Loucy (cell line): ENCODE measurements around the gene TP63.

Experiments used
- H2AFZ ChIP-seq: fragments of 200-600 bp; sonication (generic); 2 replicates; pipeline ENCODE4 v1.6.0; 2016; ENCODE audit warnings: antibody characterized with exemption, mild to moderate bottlenecking, low read length, moderate library complexity
- H3F3A ChIP-seq: fragments of 200-600 bp; 2 replicates; pipeline ENCODE4 v1.6.0; 2016; ENCODE audit warnings: antibody characterized with exemption, low read depth, mild to moderate bottlenecking
- H3K27me3 ChIP-seq: fragments of 200-600 bp; sonication (generic); 2 replicates; pipeline ENCODE4 v1.6.1; 2014; ENCODE audit warnings: low read length, mild to moderate bottlenecking; ENCODE audit not compliant: insufficient read depth, poor library complexity, severe bottlenecking
- H3K36me3 ChIP-seq: fragments of 200-600 bp; sonication (generic); 2 replicates; pipeline ENCODE4 v1.6.1; 2016; ENCODE audit warnings: low read length; ENCODE audit not compliant: insufficient read depth
- H3K4me1 ChIP-seq: fragments of 200-600 bp; sonication (generic); 2 replicates; pipeline ENCODE4 v1.5.1; 2014; ENCODE audit warnings: low read length, mild to moderate bottlenecking; ENCODE audit not compliant: insufficient read depth, poor library complexity, severe bottlenecking
- H3K4me2 ChIP-seq: fragments of 200-600 bp; sonication (generic); 2 replicates; pipeline ENCODE4 v1.6.0; 2014; ENCODE audit warnings: antibody characterized with exemption, low read length, low read depth, mild to moderate bottlenecking; ENCODE audit not compliant: poor library complexity, severe bottlenecking
- H3K4me3 ChIP-seq: fragments of 200-600 bp; sonication (generic); 2 replicates; pipeline ENCODE4 v1.5.1; 2014; ENCODE audit warnings: low read length, mild to moderate bottlenecking, mixed read lengths; ENCODE audit not compliant: poor library complexity, severe bottlenecking
- H3K79me2 ChIP-seq: fragments of 200-600 bp; sonication (generic); 2 replicates; pipeline ENCODE4 v1.6.1; 2014; ENCODE audit warnings: low read length; ENCODE audit not compliant: insufficient read depth
- H3K9ac ChIP-seq: fragments of 200-600 bp; sonication (generic); 2 replicates; pipeline ENCODE4 v1.6.0; 2014; ENCODE audit warnings: mild to moderate bottlenecking, low read depth, low read length, moderate library complexity; ENCODE audit not compliant: poor library complexity, severe bottlenecking
- H3K9me2 ChIP-seq: fragments of 200-600 bp; sonication (generic); replicated peaks from 2 replicates; pipeline ENCODE4 v1.6.1; 2016; ENCODE audit warnings: low read depth, low read length, mixed read lengths
- H3K9me3 ChIP-seq: fragments of 200-600 bp; sonication (generic); 2 replicates; pipeline ENCODE4 v1.6.1; 2014; ENCODE audit warnings: mild to moderate bottlenecking, antibody characterized with exemption, low read length, low read depth; ENCODE audit not compliant: insufficient read depth
- H4K20me1 ChIP-seq: fragments of 200-600 bp; sonication (generic); 2 replicates; pipeline ENCODE4 v1.6.0; 2014; ENCODE audit warnings: antibody characterized with exemption, low read length, mild to moderate bottlenecking; ENCODE audit not compliant: insufficient read depth, poor library complexity, severe bottlenecking
- EZH2phosphoT487 ChIP-seq: fragments of 200-600 bp; IDR thresholded peaks from 2 replicates; pipeline ENCODE4 v1.6.1; 2018; ENCODE audit warnings: antibody characterized with exemption, mild to moderate bottlenecking, moderate library complexity, borderline replicate concordance
- TF ChIP-seq, protein P1 (sequence below): fragments of 200-600 bp; sonication (generic); conservative IDR thresholded peaks from 2 replicates; pipeline ENCODE4 v1.5.1; 2014; ENCODE audit warnings: mild to moderate bottlenecking, antibody characterized with exemption, low read length

Gene TP63

DNA sequence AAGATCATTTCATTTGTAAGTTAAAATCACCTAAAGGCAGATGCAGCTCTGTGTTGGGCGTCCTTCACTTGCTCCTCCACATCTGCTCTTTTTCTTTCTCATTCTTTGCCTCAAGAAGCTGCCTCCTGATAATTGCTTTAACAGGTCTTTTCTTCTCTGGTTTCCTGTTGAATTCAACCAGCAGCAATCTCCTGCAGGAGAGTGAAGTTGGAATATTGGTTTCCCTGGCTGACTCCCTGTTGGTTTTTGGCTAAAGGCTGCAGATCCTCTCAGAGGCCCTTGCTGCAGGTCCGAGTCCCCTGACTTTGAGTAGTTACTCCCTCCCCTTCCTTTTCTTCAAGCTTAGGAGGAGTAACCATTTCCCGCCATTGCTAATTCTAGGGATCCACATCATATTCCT is 4.2 kb downstream of the TP63 start:
- Histone ChIP-seq H3K4me3 (no peak overlapping the region), H3K9ac (no peak overlapping the region), H3K4me2 (no peak overlapping the region), H3K27me3 (no peaks in the 10 kb centered on the region), H3F3A (no peaks in the 10 kb centered on the region), H3K9me3 (no peaks in the 10 kb centered on the region), H4K20me1 (no peaks in the 10 kb centered on the region), H2AFZ (peak overlapping the region; percentile 31; the same call in 1 of the 2 replicates), H3K9me2 (no peaks in the 10 kb centered on the region), H3K4me1 (peaks cover 35% of the 10 kb centered on the region), H3K79me2 (no peaks in the 10 kb centered on the region), H3K36me3 (no peaks in the 10 kb centered on the region)
- no peak for TF ChIP-seq EZH2phosphoT487

DNA sequence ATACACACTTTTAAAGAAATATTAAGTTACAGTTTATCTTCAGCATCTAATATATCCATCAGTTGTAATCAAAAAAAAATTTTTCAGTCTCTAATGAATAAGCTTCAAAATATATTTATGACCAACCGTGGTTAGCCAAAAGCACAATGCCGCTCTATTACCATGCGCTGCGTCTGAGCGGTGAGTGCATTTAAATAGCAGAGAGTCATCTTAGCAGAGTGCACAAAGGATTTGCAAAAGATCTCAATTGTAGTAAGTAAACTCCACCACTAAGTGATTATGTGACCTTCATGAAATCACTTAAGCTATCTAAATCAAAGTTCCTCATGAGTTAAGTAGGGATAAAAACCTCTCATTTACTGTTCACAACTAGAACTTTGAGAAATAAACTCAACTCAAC is 4.9 kb downstream of the TP63 start:
- Histone ChIP-seq H3K36me3 (no peaks in the 10 kb centered on the region), H4K20me1 (no peaks in the 10 kb centered on the region), H2AFZ (no peak overlapping the region), H3K9me3 (no peaks in the 10 kb centered on the region), H3K79me2 (no peaks in the 10 kb centered on the region), H3K9me2 (no peaks in the 10 kb centered on the region), H3K4me3 (no peak overlapping the region), H3K27me3 (no peaks in the 10 kb centered on the region), H3K4me1 (peaks cover 31% of the 10 kb centered on the region), H3K9ac (no peak overlapping the region), H3K4me2 (no peak overlapping the region), H3F3A (no peaks in the 10 kb centered on the region)
- TF ChIP-seq, protein P1, sequence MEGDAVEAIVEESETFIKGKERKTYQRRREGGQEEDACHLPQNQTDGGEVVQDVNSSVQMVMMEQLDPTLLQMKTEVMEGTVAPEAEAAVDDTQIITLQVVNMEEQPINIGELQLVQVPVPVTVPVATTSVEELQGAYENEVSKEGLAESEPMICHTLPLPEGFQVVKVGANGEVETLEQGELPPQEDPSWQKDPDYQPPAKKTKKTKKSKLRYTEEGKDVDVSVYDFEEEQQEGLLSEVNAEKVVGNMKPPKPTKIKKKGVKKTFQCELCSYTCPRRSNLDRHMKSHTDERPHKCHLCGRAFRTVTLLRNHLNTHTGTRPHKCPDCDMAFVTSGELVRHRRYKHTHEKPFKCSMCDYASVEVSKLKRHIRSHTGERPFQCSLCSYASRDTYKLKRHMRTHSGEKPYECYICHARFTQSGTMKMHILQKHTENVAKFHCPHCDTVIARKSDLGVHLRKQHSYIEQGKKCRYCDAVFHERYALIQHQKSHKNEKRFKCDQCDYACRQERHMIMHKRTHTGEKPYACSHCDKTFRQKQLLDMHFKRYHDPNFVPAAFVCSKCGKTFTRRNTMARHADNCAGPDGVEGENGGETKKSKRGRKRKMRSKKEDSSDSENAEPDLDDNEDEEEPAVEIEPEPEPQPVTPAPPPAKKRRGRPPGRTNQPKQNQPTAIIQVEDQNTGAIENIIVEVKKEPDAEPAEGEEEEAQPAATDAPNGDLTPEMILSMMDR, result no peak
- TF ChIP-seq EZH2phosphoT487, result no peak

DNA sequence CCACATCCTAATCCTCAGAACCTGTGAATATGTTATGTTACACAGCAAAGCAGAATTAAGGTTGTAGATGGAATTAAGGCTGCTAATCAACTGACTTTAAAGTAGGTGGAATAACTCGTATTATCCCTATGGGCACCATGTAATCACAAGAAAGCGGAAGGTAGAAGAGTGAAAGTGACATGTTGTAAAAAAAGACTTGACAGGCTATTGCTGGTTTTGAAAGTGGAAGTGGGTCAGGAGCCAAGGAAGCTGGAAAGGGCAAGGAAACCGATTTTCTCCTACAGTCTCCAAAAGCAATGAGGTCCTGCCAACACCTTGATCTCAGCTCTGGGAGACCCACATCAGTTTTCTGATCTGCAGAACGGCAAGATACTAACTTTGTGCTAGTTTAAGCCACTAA is 6.6 kb downstream of the TP63 start:
- H3K4me2 ChIP-seq, result no peak overlapping the region
- H3K79me2 ChIP-seq, result no peaks in the 10 kb centered on the region
- no peaks in the 10 kb centered on the region for H3K9me2 ChIP-seq
- no peaks in the 10 kb centered on the region for H3K9me3 ChIP-seq
- no peaks in the 10 kb centered on the region for H4K20me1 ChIP-seq
- peaks cover 33% of the 10 kb centered on the region for H3K4me1 ChIP-seq
- no peaks in the 10 kb centered on the region for H3K36me3 ChIP-seq
- TF ChIP-seq, protein P1, result no peak
- TF ChIP-seq EZH2phosphoT487, result no peak
- H3K9ac ChIP-seq, result no peak overlapping the region
- no peaks in the 10 kb centered on the region for H3F3A ChIP-seq
- no peak overlapping the region for H2AFZ ChIP-seq
- H3K4me3 ChIP-seq, result no peak overlapping the region
- no peaks in the 10 kb centered on the region for H3K27me3 ChIP-seq

DNA sequence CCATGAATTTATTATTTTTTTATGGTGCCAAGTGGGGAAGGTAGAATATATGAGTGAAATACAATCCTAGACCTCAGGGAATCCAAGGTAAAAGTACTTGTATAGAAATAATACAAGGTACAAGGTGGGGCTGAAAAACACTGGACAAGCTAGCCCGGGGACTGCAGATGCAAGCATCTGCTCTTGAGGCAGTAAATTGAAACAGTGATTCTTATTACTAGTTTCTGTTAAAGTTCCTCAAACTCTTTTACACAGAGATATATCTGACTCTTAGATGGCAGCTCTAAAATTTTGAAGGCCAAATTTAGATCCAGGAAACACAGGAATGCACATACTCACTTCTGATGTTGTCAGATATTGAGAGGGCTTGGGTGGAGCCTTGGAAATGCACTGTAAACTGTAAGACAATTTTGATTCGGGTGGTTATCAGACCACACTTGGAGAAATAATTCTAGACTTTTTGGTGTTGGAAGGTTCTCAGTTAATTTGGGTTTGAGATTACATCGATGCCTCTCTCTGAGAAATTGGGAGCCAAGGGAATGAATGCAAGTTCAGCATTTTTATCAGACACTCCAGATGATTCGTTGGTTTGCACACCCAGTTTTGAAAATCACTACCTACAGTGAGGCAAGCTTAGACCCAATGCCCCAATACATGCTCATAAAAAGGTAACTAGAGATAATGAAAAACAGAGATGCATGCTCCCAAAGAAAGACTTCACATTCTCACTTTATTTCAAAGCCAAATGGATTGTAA is 7.3 kb downstream of the TP63 start:
- Histone ChIP-seq H3K36me3 (no peaks in the 10 kb centered on the region), H3K79me2 (no peaks in the 10 kb centered on the region), H3K4me2 (no peak overlapping the region), H2AFZ (peak overlapping the region; percentile 38; the same call in 1 of the 2 replicates), H3K27me3 (no peaks in the 10 kb centered on the region), H3K4me3 (no peak overlapping the region), H4K20me1 (no peaks in the 10 kb centered on the region), H3K9me2 (no peaks in the 10 kb centered on the region), H3F3A (no peaks in the 10 kb centered on the region), H3K9me3 (no peaks in the 10 kb centered on the region), H3K9ac (no peak overlapping the region), H3K4me1 (peaks cover 32% of the 10 kb centered on the region)
- TF ChIP-seq, protein P1, result no peak
- no peak for TF ChIP-seq EZH2phosphoT487
